GM21786 (cell line): ENCODE data around the gene ARHGAP29.

ENCODE experiments used
- ATAC-seq: cut with Tn5 transposase; IDR thresholded peaks from one replicate; pipeline ENCODE4 v1.9.1; 2021; ENCODE audit not compliant: unreplicated experiment

ARHGAP29 gene

GRCh38 chr1:94237291-94238226 is at the start of gene ARHGAP29:
TSS of gene ARHGAP29 (minus strand) at chr1:94237584. CDS start at chr1:94231611, 5,973 bp downstream.
- peak; percentile 82 for ATAC-seq

DNA sequence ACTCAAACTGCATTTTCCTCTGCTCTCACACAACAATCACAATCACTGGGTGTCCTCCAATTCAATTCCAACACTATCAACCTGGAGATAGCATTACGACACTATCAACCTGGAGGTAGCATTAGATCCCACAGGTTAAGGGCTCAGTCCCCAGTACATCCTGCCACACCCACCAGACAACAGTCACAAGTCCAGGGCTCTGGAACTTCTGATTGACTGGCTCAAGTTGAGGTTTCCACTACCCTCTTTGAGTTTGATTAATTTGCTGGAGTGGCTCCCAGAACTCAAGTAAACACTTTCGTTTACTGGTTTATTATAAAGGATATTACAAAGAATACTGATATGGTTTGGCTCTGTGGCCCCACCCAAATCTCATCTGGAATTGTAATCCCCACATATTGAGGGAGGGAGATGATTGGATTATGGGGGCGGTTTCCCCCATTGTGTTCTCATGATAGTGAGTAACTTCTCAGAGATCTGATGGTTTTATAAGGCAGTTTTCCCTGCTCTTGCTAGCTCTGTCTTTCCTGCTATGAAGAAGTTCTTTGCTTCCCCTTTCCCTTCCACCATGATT is 49.6 kb upstream of the ARHGAP29 start:
- no peak for ATAC-seq

GRCh38 chr1:94285031-94285654 is 47.8 kb upstream of the ARHGAP29 start:
- no peak for ATAC-seq

DNA sequence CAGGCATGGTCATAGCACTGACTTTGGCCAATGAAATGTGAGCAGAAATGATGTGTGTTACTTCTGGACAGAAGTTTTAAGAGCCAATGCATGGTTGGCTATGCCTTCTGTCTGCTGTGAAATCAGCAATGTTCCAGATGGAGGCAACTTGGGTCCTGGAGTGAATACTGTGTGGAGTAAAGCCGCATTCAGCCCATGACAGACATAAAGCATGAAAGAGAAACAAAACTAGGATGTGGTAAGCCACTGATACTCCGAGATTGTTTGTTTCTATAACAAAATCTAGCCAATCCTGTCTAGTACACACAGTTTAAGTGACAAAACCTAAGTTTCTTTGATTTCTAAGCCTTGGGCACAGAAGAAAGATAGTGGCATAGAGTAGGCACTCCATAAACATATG is 47.1 kb upstream of the ARHGAP29 start:
- peak; percentile 79 for ATAC-seq

- ATAC-seq, result no peak
Observed at GRCh38 chr1:94283462-94283861, 46.1 kb upstream of the ARHGAP29 start.

DNA sequence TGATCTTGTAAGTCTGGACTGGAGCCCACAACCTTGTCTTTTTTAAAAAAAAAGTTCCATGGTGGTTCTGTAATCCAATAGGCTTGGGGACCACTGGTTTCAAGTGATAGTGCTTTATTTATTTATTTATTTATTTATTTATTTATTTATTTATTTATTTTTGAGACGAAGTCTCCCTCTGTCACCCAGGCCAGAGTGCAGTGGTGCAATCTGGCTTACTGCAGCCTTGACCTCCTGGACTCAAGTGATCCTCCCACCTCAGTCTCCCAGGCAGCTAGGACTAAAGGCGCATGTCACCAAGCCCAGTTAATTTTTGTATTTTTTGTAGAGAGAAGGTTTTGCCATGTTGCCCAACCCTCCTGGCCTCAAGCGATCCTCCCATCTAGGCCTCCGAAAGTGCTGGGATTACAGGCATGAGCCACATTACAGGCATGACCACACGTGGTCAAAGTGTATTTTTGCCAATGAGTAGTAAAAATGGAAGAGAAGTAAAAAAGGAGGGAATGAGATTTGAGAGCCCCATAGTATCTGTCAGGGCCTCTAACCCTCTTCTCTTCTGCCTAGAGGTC is 44.8 kb upstream of the ARHGAP29 start:
- no peak for ATAC-seq

GRCh38 chr1:94281361-94282142 is 44.2 kb upstream of the ARHGAP29 start:
- no peak for ATAC-seq

- no peak for ATAC-seq
Observed at GRCh38 chr1:94280541-94280940, 43.2 kb upstream of the ARHGAP29 start.

GRCh38 chr1:94279462-94279861 is 42.1 kb upstream of the ARHGAP29 start:
- no peak for ATAC-seq

DNA sequence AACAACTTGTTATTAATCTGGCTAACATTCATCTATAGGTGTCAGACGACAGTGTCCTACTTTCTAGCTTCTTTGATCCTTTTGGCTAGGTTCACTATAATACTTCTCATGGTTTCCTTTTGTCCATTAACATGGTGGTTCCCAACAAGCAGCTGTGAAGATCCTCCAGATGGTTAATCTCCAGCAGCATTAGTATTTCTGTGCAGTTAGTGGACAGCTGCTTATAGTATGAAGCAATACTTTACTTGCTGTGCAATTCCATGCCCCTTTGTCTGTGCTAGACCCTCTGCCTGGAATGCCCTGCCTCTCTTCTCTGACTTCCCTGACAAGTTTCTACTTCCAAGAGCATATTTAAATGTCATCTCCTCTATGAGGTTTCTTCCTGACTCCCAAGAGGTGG is 41.7 kb upstream of the ARHGAP29 start:
- no peak for ATAC-seq

DNA sequence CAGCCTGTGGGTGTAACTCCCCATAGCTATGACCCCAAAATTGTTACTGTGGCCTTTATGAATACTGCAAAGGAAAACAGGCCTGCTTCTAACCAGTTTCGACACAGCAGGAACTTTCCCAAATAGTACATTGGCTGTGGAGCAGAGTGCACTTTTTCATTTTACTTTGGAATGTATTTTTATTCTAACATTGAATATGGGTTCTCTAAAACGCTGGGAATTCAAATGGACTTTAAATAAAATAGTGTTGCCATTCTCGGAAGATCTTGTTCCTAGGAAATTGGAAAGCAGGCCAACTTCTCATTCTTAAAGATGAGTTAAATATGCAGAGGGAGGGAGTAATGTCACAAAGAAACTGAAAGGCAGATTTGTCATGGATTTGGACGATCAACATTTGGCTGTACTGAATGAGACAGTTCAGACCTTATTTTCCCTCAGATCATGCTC is 39.6 kb upstream of the ARHGAP29 start:
- no peak for ATAC-seq

DNA sequence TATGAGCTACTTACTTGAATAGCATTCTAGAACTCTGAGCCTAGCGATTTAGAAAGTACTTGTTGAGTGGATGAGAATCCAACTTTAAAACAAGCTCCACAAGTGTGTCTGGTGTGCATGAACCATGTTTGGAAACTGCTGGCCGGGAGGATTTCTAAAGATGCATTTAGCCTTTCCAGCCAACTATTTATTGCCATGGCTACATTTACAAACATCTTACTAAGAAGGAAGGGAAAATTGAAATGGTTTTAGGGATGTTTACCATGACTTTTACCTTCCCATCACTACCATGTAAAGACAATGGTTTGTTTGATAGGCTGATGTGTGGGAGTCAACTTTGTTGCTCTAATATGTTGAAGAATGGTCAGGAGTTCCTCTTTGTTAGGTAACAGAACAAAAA is 37.7 kb upstream of the ARHGAP29 start:
- ATAC-seq, result no peak

DNA sequence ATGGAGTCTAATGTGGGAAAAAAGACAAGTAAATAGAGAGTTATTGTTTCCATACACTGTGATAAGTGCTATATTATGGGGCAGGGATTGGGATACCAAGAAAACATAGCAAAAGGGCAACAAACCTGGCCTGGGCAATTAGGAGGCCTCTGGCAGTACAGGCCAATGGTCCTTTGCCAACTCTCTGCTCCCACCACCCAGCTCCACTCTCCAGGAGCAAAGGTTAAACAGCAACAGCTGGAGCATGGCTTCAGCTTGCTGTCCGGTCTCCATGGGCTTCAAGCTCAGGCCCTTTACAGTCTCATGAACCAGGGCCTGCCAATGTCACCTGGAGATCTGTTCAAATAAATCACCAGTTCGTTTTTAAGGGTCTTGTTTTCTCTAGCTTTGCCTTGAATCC is 37.2 kb upstream of the ARHGAP29 start:
- ATAC-seq, result no peak

DNA sequence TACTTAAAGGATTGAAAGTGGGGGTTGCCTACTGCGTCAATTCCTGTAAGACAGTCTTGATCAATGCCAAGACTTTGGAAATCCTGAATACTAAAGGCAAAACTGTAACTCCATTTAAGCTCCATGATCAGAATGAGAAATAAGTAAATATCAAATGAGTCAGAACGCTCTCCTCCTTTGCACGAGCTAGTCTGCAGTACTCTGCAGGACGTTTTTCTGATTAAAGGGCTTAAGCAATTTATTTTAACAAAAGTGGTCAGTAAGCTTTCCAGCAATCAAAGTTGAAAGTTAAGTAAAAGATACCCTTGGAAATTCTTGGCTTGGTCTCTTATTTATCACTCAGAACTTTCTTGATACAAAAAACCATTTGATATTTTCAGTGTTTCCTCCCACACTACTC is 35.7 kb upstream of the ARHGAP29 start:
- no peak for ATAC-seq

- ATAC-seq, result no peak
Observed at GRCh38 chr1:94272388-94272787, 35.0 kb upstream of the ARHGAP29 start.

DNA sequence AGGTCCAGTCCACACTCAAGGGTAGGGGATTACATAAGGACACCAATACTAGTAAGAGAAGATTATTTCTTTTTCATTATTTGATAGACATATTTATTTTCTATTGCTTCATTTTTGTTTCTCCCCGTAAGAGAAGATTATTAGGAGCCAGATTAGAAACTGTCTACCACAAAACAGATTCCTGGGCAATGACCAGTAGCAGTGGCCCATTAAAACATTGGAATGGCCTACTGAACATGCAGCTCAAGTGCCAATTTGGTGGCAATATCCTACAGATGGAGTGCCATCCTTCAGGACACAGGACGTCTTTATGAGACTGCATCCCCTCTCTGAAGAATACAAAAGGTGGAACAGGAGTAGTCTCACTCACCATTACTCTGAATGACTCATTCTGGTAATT is 34.0 kb upstream of the ARHGAP29 start:
- no peak for ATAC-seq

- ATAC-seq, result no peak
Observed at GRCh38 chr1:94270801-94271203, 33.4 kb upstream of the ARHGAP29 start.

DNA sequence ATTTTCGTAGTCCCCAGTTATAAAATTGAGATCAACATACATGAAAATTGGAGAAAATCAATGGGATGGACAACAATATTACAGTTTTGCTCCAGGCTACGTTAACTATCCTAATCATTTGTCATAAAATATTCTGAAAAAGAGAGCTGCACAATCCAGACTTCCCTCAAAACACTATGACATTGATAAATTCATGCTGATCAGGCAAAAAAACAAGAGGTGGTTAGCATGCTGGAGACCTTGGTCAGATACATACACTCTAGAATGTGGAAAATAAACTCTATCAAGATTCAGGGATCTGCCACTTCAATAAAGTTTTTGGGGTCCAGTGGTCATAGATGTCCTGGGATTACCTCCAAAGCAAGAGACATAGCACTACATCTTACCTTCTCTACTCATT is 32.5 kb upstream of the ARHGAP29 start:
- ATAC-seq, result no peak

GRCh38 chr1:94265906-94266305 is 28.5 kb upstream of the ARHGAP29 start:
- ATAC-seq, result no peak

GRCh38 chr1:94265011-94265422 is 27.6 kb upstream of the ARHGAP29 start:
- ATAC-seq, result no peak
